Ectodermal cell (in vitro differentiated cells): ENCODE data around the gene CNTN5.

Source experiments
- H3K27ac ChIP-seq: 2 replicates; pipeline ENCODE4 v1.7.0; 2013; ENCODE audit warnings: mild to moderate bottlenecking, low read depth, low read length; ENCODE audit not compliant: insufficient read depth, poor library complexity, severe bottlenecking
- H3K27me3 ChIP-seq: 2 replicates; pipeline ENCODE4 v1.7.0; 2013; ENCODE audit warnings: mild to moderate bottlenecking, low read length; ENCODE audit not compliant: insufficient read depth, control insufficient read depth, poor library complexity, severe bottlenecking
- H3K36me3 ChIP-seq: one replicate; pipeline ENCODE4 v1.7.0; 2013; ENCODE audit warnings: low read length; ENCODE audit not compliant: control insufficient read depth, insufficient read depth
- H3K4me1 ChIP-seq: one replicate; pipeline ENCODE4 v1.7.0; 2013; ENCODE audit warnings: low read length; ENCODE audit not compliant: control insufficient read depth, insufficient read depth
- H3K4me3 ChIP-seq: 2 replicates; pipeline ENCODE4 v1.7.0; 2013; ENCODE audit warnings: low read depth, low read length, control low read depth; ENCODE audit not compliant: insufficient read depth
- H3K9me3 ChIP-seq: 2 replicates; pipeline ENCODE4 v1.7.0; 2013; ENCODE audit warnings: mild to moderate bottlenecking, low read length, moderate library complexity; ENCODE audit not compliant: control insufficient read depth
- WGBS, 2 experiments: methylation state at CpG; one replicate each; pipeline ENCODE4 v1.1.7; 2013; ENCODE audit warnings: missing lambda C conversion rate in 2 of 2; 5-methylcytosine and 5-hydroxymethylcytosine counted together

CNTN5 gene

DNA sequence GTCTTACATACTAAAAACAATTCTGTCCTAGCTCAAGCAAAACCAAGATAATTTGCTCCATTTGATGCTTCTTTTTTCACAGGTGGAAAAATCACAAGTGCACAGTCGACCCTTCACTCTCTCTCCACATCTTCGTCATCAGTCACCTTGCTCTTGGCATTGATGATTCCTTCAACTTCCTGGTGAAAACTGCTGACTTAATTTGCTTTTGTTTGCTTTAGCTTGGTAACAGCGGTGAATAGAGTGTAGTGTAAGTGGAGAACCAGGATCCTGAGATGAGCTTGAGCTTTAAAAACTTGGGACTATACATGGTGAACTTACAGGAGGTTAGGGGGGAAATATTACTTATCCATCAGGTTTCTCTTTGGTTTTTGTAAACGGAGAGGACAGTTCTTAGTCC lies 1335.3 kb downstream of the CNTN5 start:
- no peaks in the 10 kb centered on the region for H3K36me3 ChIP-seq
- H3K27me3 ChIP-seq: no peaks in the 10 kb centered on the region
- 89 to 91% methylated on average over 4 of the region's 4 CpGs for WGBS, 2 experiments
- no peaks in the 10 kb centered on the region for H3K4me1 ChIP-seq
- no peak overlapping the region for H3K27ac ChIP-seq
- H3K4me3 ChIP-seq: no peak overlapping the region
- H3K9me3 ChIP-seq: no peaks in the 10 kb centered on the region

DNA sequence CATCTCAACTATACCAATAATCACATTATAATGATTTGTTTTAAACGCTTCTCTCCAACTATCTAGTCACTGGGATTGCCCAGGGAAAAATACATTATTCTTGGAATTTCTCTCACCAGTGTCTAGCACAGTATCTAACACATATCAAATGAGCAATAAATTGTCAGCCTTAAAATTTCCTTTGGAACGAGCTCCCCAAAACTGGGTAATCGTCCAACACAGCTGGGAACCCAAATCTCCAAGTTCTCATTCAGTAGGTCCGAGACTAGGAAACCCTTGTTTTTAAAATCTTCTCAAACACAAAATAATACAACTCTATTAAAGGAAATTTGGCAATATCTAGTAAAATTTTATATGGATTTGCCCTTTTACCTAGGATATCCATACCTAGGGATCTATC lies 1338.5 kb downstream of the CNTN5 start:
- Histone ChIP-seq H3K4me1 (no peaks in the 10 kb centered on the region), H3K36me3 (no peaks in the 10 kb centered on the region), H3K27me3 (no peaks in the 10 kb centered on the region), H3K27ac (no peak overlapping the region), H3K9me3 (no peaks in the 10 kb centered on the region), H3K4me3 (no peak overlapping the region)
- 85 to 96% methylated on average over 4 of the region's 4 CpGs for WGBS, 2 experiments

DNA sequence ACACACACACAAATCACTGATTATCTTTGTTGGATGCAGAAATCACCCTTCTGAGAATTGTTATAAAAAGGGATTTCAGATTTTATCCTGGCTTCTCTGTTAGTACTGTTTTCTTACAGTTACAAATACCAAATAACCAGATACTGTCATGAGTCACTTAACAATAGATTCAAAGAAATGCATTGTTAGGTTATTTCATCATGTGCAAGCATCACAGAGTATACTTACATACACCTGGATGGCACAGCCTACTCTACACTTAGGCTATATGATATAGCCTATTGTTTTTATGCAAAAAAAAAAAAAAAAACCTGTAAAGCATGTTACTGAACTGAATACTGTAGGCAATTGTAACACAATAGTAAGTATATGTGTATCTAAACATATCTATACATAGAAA lies 1347.1 kb downstream of the CNTN5 start:
- Histone ChIP-seq H3K36me3 (no peaks in the 10 kb centered on the region), H3K4me1 (no peaks in the 10 kb centered on the region), H3K27ac (no peak overlapping the region), H3K9me3 (no peaks in the 10 kb centered on the region), H3K27me3 (no peaks in the 10 kb centered on the region), H3K4me3 (no peak overlapping the region)

DNA sequence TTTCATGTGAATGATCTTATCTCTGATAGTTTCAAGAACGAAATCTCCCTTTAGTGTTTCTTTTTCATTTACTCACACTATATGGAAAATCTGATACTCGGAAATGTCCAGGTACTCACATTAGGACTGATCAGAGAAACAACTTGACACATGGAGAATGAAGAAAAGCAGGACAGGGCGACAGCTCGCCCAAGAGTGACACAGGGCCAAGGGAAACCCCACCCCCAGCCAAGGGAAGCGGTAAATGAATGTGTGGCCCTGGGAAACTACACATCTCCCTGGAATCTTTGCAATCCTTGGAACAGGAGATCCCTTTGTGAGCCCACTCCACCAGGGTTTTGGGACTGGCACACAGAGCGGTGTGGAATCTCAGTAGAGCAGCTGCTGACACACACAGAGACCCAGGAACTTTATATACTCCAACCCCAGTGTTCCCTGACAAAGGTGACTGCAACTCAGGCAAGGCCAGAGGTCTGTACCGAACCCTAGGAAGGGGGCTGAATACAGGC lies 1362.7 kb downstream of the CNTN5 start:
- Histone ChIP-seq H3K4me3 (no peak overlapping the region), H3K27ac (no peak overlapping the region), H3K36me3 (no peaks in the 10 kb centered on the region), H3K9me3 (no peaks in the 10 kb centered on the region), H3K4me1 (no peaks in the 10 kb centered on the region), H3K27me3 (no peaks in the 10 kb centered on the region)
- 88 to 90% methylated on average over 7 of the region's 7 CpGs for WGBS, 2 experiments

DNA sequence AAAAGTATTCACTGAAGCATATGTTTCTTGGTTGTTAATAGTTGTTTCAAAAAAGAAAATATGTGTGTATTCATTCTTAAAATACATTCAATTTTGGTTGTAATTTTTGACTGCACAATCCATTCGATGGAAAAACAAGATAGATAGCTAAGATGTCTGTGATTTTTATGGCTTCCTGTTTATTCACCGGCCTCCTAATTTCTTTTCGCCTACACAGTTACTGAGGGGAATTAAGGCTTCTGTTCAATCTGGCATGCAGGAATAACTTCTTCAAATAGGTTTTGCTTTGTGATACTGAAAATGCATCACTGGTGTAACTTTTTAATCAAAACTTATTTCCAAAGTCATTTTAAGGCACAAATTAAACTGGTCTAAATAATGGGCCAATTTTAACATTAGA lies 1375.5 kb downstream of the CNTN5 start:
- Histone ChIP-seq H3K27me3 (no peaks in the 10 kb centered on the region), H3K4me3 (no peak overlapping the region), H3K36me3 (no peaks in the 10 kb centered on the region), H3K27ac (no peak overlapping the region), H3K4me1 (no peaks in the 10 kb centered on the region), H3K9me3 (no peaks in the 10 kb centered on the region)
- 92 to 100% methylated on average over 3 of the region's 3 CpGs for WGBS, 2 experiments

DNA sequence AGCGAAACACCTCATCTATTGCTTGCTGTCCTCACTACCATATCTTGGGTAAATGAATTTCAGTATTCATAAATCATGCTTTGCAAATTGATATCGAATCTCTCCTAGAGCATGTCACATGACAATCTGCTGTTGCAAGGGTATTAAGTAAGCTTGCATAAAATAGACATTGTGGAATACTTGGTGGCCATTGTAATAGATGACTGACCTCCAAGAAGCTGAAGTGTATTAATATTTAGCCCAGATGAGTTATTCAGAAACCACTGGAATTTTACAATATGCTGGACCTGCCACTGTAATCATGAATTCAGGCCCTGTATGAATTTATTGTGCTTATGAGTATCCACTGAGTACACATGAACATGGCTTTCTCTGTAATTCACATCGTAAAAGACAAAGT lies 1376.7 kb downstream of the CNTN5 start:
- Histone ChIP-seq H3K27ac (no peak overlapping the region), H3K4me1 (no peaks in the 10 kb centered on the region), H3K36me3 (no peaks in the 10 kb centered on the region), H3K9me3 (no peaks in the 10 kb centered on the region), H3K4me3 (no peak overlapping the region), H3K27me3 (no peaks in the 10 kb centered on the region)
- WGBS, 2 experiments: 88 to 94% methylated on average over 2 to 3 of the region's 3 CpGs

DNA sequence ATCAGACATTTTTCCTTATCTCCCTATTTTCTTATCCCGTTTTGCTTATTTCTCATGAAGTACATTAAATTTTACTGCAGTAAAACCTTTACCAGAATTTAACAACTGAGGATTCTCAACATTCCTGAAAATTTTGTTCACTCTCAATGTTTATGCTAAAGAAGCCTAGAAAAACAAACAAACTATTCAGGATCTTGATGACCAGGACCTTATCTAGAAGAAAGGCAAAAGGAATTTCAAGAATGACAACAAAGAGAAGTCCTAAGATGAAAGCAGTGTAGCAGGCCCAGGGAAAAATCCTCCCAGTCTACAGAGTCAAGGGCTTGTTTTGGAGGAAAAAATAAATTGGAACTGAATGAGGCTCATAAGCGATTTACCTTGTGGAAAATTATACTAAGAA lies 1383.1 kb downstream of the CNTN5 start:
- Histone ChIP-seq H3K27ac (no peak overlapping the region), H3K9me3 (no peaks in the 10 kb centered on the region), H3K4me3 (no peak overlapping the region), H3K27me3 (no peaks in the 10 kb centered on the region), H3K36me3 (no peaks in the 10 kb centered on the region), H3K4me1 (peaks cover 5% of the 10 kb centered on the region)
- 51% methylated on average over 2 of the region's 2 CpGs for WGBS, 2 experiments

DNA sequence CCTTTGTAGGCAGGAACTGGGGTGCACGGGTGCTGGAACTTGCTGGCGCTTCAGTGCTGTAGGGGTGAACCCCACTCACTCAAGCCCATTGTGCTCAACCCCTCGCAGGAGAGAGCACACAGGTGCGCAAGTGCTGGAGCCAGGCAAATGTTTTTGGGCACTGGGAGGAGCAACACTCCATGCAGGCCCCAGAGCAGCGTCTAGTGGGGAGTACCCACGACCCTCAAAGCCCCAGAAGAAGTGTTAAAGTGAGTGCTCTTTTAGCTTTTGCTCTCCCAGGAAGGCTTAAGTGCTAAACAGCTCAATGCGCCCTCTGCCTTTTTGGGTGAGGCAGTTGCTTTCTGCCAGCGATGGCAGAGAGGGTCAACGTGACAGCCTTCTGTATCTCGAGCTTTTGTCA lies 1384.2 kb downstream of the CNTN5 start:
- Histone ChIP-seq H3K36me3 (no peaks in the 10 kb centered on the region), H3K4me3 (no peak overlapping the region), H3K27ac (no peak overlapping the region), H3K4me1 (peaks cover 5% of the 10 kb centered on the region), H3K27me3 (no peaks in the 10 kb centered on the region), H3K9me3 (no peaks in the 10 kb centered on the region)
- WGBS, 2 experiments: 85 to 88% methylated on average over 10 of the region's 10 CpGs
